ENCODE data around the gene TBC1D4.

Gene TBC1D4

DNA sequence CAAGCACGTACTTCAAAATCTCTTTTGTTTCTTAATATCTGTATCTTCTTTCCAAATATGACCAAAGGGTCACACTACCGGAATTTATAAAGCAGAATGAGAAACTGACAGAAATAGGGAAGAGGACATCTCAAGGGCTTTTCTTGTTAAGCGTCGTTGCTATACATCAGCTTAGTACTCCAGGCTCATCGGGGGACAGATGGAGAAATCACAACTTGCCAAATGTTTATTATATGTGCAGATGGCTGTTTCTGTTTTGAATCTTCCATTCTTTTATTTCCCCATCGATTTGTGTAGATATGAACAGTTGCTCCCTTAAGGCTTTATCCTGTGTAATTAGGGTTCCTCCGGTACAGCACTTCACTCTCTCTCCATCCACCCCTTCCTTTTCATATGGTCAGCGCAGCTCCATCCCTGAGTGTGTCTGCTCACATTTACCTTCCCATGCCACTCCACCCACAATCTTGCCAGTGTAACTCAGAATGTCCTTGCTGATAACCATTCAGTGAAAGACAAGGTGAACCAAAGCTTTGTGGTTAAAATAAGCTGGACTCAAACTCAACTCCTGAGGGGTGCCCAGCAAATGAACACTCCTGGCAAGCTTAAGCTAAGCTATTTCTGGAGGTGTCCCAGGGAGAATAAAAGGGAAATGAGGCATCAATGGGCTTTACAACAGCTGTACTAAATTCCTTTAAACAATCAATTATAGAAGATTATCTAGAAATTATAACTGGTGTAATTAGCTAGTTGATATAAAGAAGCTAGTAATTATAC, 51.3 kb downstream of the TBC1D4 start:
- H3K4me1 ChIP-seq (ENCODE audit: low read length): no peaks in the 10 kb centered on the region
- no peak overlapping the region for H3K4me2 ChIP-seq (ENCODE audit: low read depth, low read length)

DNA sequence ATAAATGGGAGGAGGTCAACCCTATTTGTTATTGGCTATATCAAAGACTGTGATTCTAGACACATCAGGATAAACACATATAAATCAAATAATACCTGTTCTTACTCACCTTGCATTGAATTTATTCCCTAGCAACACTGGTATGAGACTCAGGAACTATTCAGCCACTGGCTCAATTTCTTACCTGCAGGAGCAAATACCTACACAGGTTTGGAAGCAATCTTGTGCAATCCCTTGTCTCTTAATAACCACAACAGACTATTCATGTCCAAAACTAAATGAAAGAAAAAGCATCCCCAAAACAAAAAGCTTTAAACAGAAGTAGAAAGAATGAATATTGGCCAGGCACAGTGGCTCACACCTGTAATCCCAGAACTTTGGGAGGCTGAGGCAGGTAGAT, 55.5 kb downstream of the TBC1D4 start:
- DNase-seq: no peak
- TF ChIP-seq, protein P1, sequence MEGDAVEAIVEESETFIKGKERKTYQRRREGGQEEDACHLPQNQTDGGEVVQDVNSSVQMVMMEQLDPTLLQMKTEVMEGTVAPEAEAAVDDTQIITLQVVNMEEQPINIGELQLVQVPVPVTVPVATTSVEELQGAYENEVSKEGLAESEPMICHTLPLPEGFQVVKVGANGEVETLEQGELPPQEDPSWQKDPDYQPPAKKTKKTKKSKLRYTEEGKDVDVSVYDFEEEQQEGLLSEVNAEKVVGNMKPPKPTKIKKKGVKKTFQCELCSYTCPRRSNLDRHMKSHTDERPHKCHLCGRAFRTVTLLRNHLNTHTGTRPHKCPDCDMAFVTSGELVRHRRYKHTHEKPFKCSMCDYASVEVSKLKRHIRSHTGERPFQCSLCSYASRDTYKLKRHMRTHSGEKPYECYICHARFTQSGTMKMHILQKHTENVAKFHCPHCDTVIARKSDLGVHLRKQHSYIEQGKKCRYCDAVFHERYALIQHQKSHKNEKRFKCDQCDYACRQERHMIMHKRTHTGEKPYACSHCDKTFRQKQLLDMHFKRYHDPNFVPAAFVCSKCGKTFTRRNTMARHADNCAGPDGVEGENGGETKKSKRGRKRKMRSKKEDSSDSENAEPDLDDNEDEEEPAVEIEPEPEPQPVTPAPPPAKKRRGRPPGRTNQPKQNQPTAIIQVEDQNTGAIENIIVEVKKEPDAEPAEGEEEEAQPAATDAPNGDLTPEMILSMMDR (IDR thresholded peaks at IDR 0.05; ENCODE audit: low read length): no peak
- no peak for TF ChIP-seq EZH2 (optimal IDR thresholded peaks at IDR 0.05; ENCODE audit: low read depth, low read length)
- TF ChIP-seq EZH2phosphoT487 (IDR thresholded peaks at IDR 0.05; ENCODE audit: low read length): no peak
- Histone ChIP-seq H3K36me3 (replicated peaks; ENCODE audit: insufficient read depth, low read length) (no peaks in the 10 kb centered on the region), H3K27ac (ENCODE audit: low read length) (no peak overlapping the region), H3K79me2 (ENCODE audit: low read length) (no peaks in the 10 kb centered on the region), H3K9me3 (replicated peaks; ENCODE audit: insufficient read depth, low read length) (no peaks in the 10 kb centered on the region), H3K27me3 (replicated peaks; ENCODE audit: insufficient read depth, low read length) (no peaks in the 10 kb centered on the region), H3K4me3 (ENCODE audit: low read length) (no peak overlapping the region), H3K4me1 (ENCODE audit: low read length) (no peaks in the 10 kb centered on the region), H3K9me2 (replicated peaks; ENCODE audit: insufficient read depth, low read length) (no peaks in the 10 kb centered on the region), H2AFZ (ENCODE audit: low read length) (no peak overlapping the region), H3K4me2 (ENCODE audit: low read depth, low read length) (no peak overlapping the region), H3K9ac (ENCODE audit: low read length) (no peak overlapping the region), H3F3A (ENCODE audit: insufficient read depth, low read length) (no peaks in the 10 kb centered on the region), H4K20me1 (ENCODE audit: insufficient read depth, low read length) (no peaks in the 10 kb centered on the region)

More for the DNA sequence above, 51.3 kb downstream of the TBC1D4 start:
- Histone ChIP-seq H3K9me2 (replicated peaks; ENCODE audit: insufficient read depth, low read length) (no peaks in the 10 kb centered on the region), H3F3A (ENCODE audit: insufficient read depth, low read length) (no peaks in the 10 kb centered on the region), H4K20me1 (ENCODE audit: insufficient read depth, low read length) (no peaks in the 10 kb centered on the region), H2AFZ (ENCODE audit: low read length) (no peak overlapping the region), H3K27me3 (replicated peaks; ENCODE audit: insufficient read depth, low read length) (no peaks in the 10 kb centered on the region), H3K27ac (ENCODE audit: low read length) (no peak overlapping the region), H3K9ac (ENCODE audit: low read length) (no peak overlapping the region), H3K79me2 (ENCODE audit: low read length) (no peaks in the 10 kb centered on the region), H3K9me3 (replicated peaks; ENCODE audit: insufficient read depth, low read length) (no peaks in the 10 kb centered on the region), H3K36me3 (replicated peaks; ENCODE audit: insufficient read depth, low read length) (no peaks in the 10 kb centered on the region), H3K4me3 (ENCODE audit: low read length) (no peak overlapping the region)
- no peak for DNase-seq
- TF ChIP-seq EZH2 (optimal IDR thresholded peaks at IDR 0.05; ENCODE audit: low read depth, low read length): no peak

DNA sequence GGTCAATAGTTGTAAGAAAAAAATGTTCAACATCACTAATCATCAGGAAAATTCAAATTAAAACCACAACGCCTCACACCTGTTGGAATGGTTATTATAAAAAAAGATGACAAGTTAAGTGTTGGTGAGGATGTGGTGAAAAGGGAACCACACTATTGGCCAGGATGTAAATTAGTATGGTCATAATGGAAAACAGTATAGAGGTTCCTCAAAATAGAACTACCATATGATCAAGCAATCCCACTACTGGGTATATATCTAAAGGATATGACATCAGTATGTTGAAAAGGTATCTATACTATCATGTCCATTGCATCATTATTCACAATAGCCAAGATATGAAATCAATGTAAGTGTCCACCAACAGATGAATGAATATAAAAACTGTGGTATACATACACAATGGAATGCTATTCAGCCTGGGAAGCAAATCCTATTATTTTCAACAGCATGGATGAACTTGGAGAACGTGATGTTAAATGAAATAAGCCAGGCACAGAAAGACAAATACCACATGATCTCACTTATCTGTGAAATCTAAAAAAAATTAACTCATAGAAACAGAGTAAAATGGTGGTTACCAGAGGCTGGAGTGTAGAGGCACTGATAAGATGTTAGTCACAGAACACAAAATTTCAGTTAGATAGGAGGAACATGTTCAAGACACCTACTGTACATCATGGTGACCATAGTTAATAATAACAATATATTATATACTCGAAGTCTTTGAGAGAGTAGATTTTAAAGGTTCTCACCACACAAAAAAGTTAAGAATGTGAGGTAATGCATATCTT, 56.6 kb downstream of the TBC1D4 start:
- H2AFZ ChIP-seq (ENCODE audit: low read length): no peak overlapping the region
- H3K79me2 ChIP-seq (ENCODE audit: low read length): no peaks in the 10 kb centered on the region
- H3K9ac ChIP-seq (ENCODE audit: low read length): no peak overlapping the region
- no peaks in the 10 kb centered on the region for H3K4me1 ChIP-seq (ENCODE audit: low read length)
- DNase-seq: no peak
- H4K20me1 ChIP-seq (ENCODE audit: insufficient read depth, low read length): no peaks in the 10 kb centered on the region
- TF ChIP-seq EZH2 (optimal IDR thresholded peaks at IDR 0.05; ENCODE audit: low read depth, low read length) (no peak), EZH2phosphoT487 (IDR thresholded peaks at IDR 0.05; ENCODE audit: low read length) (no peak)
- TF ChIP-seq, protein P1 (IDR thresholded peaks at IDR 0.05; ENCODE audit: low read length): no peak
- H3K4me3 ChIP-seq (ENCODE audit: low read length): no peak overlapping the region
- H3K9me3 ChIP-seq (replicated peaks; ENCODE audit: insufficient read depth, low read length): no peaks in the 10 kb centered on the region
- no peaks in the 10 kb centered on the region for H3K9me2 ChIP-seq (replicated peaks; ENCODE audit: insufficient read depth, low read length)
- no peak overlapping the region for H3K4me2 ChIP-seq (ENCODE audit: low read depth, low read length)
- H3K36me3 ChIP-seq (replicated peaks; ENCODE audit: insufficient read depth, low read length): no peaks in the 10 kb centered on the region
- H3F3A ChIP-seq (ENCODE audit: insufficient read depth, low read length): no peaks in the 10 kb centered on the region
- H3K27ac ChIP-seq (ENCODE audit: low read length): no peak overlapping the region
- H3K27me3 ChIP-seq (replicated peaks; ENCODE audit: insufficient read depth, low read length): no peaks in the 10 kb centered on the region
